ENCODE measurements around the gene CYP46A1.

CYP46A1 gene

DNA sequence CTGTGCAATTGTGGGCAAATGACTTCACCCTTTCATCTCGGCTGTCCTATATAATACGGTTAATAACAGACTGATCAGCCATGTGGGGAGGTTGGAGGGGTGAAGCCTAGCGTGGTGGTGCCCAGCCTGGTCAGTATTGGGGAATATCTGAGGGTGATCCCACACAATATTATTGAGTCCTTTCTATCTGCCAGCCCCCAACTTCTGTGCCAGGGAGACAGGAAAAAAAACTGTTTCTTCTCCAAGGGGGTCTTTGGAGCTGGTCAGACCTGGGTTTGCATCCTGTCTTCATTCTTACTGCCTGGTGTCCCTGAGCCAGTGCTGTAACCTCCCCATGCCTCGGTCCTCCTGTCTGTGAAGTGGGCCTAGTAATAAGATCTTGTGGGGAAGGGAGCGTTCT lies 6.5 kb downstream of the CYP46A1 start:
- no peak for DNase-seq

DNA sequence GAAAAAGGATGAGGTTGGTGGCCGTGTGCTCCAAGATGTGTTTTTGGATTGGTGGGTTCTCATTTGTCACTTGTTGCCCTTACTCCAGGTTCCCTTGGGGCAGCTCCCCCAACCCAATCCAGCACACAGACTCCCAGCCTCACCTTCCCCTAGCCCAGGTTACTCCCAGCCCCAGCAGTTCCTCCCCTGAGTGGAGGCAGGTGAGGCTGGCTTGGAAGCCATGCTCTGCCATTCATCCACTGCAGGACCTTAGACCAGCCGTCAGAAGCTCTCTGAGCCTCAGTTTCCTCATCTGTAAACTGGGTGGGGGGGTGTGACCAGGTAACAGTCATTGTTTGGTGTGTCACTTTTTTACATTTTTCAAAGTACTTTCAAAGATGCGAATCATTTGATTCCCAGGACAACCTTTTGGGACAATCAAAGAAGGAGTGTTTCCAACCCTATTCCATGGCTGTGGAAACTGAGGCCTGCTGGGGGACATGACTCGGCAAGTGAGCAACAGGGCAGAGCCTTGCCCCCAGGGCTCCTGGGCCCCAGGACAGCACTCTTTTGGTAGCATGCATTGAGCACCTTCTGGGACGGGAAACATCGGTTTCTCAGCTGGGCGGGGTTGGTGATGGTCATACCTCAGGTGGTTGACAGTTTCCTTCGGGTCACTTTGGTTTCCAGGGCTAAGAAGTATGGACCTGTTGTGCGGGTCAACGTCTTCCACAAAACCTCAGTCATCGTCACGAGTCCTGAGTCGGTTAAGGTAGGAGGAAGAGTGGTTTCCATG lies 7.2 kb downstream of the CYP46A1 start:
- no peak for DNase-seq

DNA sequence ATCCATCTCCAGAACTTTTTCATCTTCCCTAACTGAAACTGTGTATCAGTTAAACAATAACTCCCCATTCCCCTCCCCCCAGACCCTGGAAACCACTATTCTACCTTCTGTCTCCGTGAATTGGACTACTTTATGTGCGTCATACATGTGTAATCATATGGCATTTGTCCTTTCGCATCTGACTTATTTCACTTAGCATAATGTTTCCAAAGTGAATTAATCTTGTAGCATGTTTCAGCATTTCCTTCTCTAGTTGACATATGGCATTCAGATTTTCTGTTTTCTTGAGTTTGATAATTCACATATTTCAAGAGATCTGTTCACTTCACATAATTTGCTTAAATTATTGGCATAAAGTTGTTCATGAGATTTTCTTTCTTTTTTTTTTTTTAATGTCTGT lies 9.8 kb downstream of the CYP46A1 start:
- DNase-seq = no peak

DNA sequence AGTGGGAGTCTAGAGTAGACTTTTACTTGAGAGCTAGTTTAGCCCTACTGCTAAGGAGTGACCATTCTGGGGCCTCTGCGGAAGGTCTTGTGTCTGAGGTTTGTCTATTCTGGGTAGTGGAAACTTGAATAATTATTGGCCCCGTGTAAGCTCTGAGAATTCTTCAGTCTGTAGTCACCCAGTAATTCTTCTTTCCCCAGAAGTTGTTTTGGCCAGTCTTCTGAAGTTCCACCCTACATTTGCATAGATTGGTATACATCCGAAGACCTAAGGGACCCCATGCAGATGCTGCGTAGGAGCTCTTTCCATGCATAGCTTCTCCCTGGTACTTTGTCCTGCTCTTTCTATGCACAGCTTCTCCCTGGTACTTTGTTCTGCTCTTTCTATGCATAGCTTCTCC lies 12.8 kb downstream of the CYP46A1 start:
- no peak for DNase-seq

DNA sequence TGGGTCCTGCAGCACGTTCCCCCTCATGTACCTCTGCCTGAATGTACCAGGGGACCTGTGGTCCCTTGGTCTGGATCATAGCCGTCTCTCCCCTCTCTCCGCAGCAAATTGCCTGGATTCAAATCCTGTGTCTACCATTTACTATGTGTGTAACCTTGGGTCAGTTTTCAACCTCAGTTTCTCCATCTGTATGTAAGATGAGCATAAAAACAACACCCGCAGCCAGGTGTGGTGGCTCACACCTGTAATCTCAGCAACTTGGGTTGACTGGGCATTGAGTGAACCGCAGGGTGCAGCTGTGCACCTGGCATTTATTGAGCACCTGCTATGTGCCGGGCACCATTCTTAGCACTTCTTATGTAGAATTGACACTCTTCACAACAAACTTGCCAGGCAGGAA lies 14.1 kb downstream of the CYP46A1 start:
- no peak for DNase-seq

GRCh38 chr14:99698642-99699041 lies 14.5 kb downstream of the CYP46A1 start:
- DNase-seq = no peak

DNA sequence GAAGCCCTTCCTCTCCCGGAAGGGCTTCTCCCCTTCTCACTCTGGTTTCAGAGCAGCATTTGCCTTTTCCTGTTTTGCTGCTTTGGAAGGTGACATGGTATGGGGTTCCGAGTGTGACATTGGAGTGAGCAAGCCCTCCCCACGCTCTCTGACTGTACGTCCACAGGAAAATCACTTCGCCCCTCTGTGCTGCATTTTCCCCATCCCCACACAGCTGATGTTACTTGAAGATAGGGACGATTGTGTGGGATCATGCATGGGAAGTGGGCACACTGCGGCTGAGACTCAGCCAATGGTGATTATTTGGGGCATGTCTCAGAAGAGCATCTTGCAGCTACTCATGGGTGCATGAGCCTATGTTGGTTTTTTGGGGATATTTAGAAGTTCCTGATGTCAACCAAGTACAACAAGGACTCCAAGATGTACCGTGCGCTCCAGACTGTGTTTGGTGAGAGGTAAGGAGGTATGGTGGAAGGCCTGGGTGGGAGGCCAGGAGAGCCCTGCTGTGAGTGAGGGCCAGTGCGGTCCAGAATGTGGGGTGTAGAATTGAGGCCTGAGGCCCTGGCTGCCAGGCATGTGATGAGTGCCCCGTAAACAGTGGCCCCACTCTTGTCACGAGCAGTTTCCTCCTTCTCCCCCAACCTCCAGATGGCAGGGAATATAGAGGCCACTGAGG lies 15.1 kb downstream of the CYP46A1 start:
- DNase-seq = no peak

DNA sequence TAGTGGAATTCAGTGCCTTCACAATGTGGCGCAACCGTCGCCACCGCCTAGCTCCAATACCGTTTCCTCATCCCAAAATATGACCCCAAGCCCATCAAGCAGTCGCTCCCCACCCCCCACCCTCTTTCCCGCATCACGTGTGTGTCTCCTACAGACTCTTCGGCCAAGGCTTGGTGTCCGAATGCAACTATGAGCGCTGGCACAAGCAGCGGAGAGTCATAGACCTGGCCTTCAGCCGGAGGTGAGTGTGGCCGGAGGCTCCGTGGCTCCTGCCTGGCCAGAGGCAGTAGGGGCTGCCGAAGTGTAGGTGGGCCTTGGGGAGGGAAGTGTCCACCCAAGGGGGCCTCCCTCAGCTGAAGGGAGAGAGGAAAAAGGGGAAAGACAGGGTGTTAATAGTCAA lies 15.8 kb downstream of the CYP46A1 start:
- no peak for DNase-seq

DNA sequence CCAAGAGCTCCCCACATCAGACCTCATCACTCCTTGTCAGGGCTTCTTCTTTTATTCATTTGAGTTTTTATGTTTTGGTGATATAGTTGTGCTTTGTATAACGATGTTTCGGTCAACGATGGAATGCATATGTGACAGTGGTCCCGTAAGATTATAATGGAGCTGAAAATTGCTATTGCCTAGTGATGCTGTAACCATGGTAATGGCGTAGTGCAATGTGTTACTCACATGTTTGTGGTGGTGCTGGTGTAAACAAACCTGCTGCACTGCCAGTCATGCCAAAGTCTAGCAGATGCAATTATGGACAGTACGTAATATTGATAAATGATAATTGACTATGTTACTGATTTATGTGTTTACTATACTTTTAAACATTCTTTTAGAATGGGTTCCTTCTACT lies 16.3 kb downstream of the CYP46A1 start:
- no peak for DNase-seq

GRCh38 chr14:99701260-99701659 lies 17.2 kb downstream of the CYP46A1 start:
- DNase-seq = no peak

DNA sequence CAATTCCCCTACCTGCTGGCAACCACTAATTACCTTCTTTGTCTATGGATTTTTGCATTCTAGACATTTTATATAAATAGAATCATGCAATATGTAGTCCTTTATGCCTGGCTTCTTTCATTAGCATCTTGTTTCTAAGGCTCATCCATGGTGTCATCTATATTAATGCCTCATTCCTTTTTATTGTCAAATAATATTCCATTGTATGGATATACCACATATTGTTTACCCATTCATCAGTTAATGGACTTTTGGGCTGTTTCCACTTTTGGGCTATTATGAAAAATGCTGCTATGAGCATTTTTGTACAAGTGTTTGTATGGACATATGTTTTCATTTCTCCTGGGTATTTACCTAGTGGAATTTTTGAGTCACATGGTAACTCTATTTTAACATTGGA lies 18.0 kb downstream of the CYP46A1 start:
- no peak for DNase-seq

DNA sequence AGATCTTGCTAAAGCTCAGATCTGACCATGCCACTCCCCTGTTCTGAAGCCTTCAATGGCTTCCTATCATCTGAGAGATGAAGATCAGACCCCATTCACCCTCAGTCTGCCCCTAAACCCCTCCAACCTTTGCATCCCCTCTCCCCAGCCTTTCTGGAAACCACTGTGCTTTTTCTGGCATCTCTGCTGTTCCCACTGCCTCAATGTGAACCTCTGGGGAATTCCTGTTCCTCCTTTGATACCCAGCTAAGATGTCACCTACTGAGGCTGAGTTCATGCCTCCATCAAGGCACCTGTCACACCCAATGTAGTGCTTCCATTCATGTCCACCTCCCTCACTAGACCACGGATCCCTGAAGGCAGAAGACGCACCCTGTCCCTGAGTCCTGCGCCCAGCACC lies 19.3 kb downstream of the CYP46A1 start:
- DNase-seq = no peak

DNA sequence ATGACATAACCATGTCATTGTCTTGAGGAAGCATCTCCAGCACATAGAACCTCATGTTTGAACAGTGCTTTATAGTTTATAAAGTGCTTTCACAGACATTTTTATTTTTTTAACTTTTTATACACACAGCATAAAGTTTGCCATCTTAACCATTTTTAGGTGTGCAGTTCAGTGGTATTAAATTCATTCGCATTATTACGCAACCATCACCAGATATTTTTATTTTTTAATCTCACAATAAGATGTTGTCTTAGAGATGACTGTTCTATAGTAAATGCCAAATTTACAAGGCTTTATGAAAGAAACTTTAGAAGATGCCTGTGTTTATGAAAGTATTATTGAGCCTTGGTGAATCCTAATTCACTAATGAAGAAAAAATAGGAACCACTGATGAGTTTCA lies 19.9 kb downstream of the CYP46A1 start:
- DNase-seq = no peak

DNA sequence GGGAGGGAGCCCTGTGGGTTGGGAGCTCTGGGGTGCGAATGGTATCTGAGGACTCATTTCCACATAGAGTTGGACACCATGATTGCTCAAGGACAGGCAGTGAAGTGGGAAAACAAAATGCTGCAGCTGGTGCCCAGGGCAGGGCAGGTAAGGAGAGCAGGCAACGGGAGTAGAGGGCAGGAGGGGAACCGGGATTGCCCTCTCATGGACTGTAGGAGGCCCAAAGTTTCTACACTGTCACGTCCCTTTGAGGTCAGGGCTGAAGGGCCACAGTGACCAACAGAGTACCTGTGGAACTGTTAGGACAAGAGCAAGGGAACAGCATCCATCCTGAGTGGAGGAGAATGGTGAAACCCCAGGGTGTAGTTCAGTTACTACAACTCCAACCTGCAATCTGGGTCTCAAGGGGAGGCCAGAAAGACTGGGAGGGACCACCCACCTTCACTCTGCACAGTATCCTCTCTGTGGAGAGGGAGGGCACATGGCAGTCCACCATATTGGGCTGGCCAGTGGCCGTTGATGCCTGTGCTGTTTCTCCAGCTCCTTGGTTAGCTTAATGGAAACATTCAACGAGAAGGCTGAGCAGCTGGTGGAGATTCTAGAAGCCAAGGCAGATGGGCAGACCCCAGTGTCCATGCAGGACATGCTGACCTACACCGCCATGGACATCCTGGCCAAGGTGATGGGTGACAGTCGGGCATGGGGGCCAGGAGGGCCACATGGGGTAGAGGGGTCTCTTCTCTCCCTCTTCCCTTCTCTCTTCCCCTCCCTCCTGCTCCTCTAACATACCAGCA lies 22.2 kb downstream of the CYP46A1 start:
- no peak for DNase-seq

DNA sequence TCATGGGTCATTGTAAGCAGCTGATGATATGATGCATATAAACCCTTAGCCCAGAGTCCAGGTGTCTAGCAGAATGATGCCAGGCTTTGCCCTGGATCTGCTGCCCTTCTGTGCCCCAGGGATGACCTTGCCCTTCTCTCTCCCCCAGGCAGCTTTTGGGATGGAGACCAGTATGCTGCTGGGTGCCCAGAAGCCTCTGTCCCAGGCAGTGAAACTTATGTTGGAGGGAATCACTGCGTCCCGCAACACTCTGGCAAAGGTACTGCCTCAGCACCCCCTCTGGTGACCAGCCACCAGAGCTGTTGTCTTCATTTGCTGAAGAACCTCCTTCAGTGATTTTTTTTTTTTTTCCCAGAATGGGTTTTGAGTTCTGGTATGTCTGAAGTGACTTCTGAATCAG lies 23.3 kb downstream of the CYP46A1 start:
- DNase-seq = no peak

DNA sequence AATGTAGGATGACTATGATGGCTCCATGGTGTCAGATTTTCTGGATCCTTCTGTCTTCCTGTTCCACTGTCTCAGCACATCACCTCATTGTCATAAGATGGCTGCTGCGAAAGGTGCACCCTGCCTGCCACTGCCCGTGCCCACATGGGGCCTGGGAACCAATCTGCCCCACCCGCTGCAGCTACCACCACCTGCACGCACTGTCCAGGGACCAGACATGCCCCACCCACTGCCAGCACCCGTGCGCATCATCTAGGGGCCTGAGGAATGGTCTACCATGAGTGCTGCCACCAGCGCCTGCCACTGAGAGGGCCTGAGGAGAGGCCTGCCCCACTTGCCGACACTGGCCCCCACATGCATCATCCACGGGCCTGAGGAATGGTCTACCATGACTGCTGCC lies 23.8 kb downstream of the CYP46A1 start:
- no peak for DNase-seq

GRCh38 chr14:99708449-99708848 lies 24.4 kb downstream of the CYP46A1 start:
- no peak for DNase-seq

- DNase-seq = no peak
These were observed 29.9 kb downstream of the CYP46A1 start for GRCh38 chr14:99713972-99714371.

DNA sequence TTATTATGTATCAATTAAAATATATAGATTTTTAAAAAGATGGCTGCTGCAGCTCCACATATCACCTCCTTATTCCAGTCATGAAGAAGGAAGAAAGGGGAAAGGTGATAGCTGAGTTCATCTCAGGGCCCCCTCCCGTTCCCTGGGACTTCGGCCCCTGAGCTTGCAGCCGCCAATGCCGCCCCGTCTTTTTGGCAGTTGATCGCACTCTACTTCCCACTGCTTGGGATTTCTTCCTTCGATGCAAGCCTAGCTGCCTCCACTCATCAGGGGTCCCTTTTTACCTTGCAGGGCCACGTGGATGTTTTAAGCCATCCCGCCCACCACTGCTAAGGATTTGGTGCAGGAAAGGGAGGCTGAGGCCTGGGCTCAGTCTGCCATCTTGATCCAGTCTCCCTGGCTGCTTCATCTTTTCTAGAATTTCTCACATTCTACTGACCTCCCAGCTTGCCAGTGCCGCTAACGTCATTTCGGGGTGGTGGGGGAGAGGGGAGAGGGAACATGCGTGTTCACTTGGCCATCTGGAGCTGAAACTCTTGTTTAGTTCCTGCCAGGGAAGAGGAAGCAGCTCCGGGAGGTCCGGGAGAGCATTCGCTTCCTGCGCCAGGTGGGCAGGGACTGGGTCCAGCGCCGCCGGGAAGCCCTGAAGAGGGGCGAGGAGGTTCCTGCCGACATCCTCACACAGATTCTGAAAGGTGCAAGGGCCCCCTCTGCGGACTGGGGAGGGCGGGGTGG lies 31.3 kb downstream of the CYP46A1 start:
- no peak for DNase-seq

DNA sequence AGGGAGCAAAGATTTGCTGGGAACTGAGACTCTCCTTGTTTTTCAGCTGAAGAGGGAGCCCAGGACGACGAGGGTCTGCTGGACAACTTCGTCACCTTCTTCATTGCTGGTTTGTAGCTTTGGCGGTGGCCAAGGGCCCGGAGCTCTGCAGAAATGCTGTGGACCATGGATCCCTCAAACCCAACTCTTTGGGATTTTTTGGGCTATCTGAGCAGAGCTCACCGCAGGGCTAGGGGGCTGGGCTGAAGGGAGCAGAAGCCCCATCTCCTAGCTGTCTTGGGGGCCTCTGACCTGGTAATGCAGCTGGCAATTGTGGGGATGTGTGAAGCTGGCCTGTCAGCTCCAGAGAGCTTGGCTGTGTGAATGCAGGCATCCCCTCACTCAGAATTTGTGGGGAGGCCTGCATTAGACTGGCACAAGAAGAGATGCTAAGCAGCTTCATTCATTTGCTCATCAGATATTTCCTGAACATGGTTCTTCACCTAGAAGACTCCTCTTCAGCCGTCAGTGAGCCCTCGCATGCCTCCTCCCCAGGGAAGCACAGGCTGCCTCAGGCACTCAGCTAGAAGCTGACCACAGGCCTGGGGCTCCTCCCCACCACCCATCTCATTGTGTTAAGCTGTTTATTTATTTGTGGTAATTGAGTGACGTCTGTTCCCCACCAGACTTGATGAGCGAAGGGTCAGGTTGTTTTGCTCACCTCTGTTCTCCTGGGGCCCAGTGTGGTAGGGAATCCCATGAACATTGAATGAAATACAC lies 32.2 kb downstream of the CYP46A1 start:
- no peak for DNase-seq

- no peak for DNase-seq
These were observed 33.0 kb downstream of the CYP46A1 start for GRCh38 chr14:99716850-99717681.

DNA sequence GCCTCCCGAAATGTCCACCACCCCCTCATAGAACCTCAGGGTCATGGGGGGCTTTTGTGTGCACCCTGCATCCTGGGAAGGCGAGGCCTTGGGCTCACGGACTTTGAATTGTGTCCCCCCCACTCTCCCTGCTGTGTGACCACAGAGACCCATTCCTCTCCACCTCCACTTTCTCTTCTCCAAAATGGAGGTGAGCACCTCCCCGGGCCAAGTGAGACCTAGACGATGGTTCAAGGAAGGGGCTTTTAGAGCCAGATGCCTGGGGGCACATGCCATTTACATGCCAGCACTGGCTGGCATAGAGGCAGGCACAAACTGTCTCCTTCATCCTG lies 33.5 kb downstream of the CYP46A1 start:
- no peak for DNase-seq
